SK-N-SH (cell line): ENCODE measurements around the gene KRTAP3-2. TPM values are rescaled to one million over a fixed set of nuclear protein-coding genes. Genes with fewer than 3 reads are reported as not detected.
"Not testable (repeated sequence)": the region's sequence is repeated elsewhere in the genome, so short reads cannot be mapped to it uniquely, and the experiment has no call there.

Experiments
- CTCF ChIA-PET: fragments of 300-600, 350-600 bp; formaldehyde crosslinking; extraction: SDS; loops from one replicate; lab custom pipeline; 2021; lab: Yijun Ruan, JAX
- POLR2A ChIA-PET: fragments of 350-600 bp; sonication (Branson Sonifier 250); formaldehyde crosslinking; extraction: SDS; loops from one replicate; lab custom pipeline; 2020; ENCODE audit warnings: antibody characterized with exemption, inconsistent platforms; lab: Yijun Ruan, JAX
- DNase-seq: peaks from one replicate; pipeline ENCODE4 v3.0.0; 2012
- H2AFZ ChIP-seq: fragments of 200-600 bp; sonication (generic); 2 replicates; pipeline ENCODE4 v1.8.1; 2016; ENCODE audit warnings: antibody characterized with exemption, mild to moderate bottlenecking, low read depth
- H3F3A ChIP-seq: fragments of 200-600 bp; sonication (generic); replicated peaks from 2 replicates; pipeline ENCODE3; 2016; ENCODE audit warnings: antibody characterized with exemption, mild to moderate bottlenecking; ENCODE audit not compliant: insufficient read depth
- H3K27ac ChIP-seq, 2 experiments: fragments of 200-500 bp in 1 of 2; fragments of 200-600 bp in 1 of 2; sonication (Bioruptor generic) in 1 of 2; sonication (generic), shearing (Covaris generic) in 1 of 2; 2 replicates each; pipeline versions ENCODE4 v1.5.1 to v1.6.1; 2014 to 2016; ENCODE audit warnings: low read depth in 2 of 2, inconsistent platforms in 1 of 2, low read length in 1 of 2, mild to moderate bottlenecking in 1 of 2, mixed read lengths in 1 of 2
- H3K27me3 ChIP-seq: fragments of 200-600 bp; sonication (generic), shearing (Covaris generic); 2 replicates; pipeline ENCODE4 v1.6.1; 2016; ENCODE audit warnings: mixed run types; ENCODE audit not compliant: insufficient read depth
- H3K36me3 ChIP-seq, 2 experiments: fragments of 200-500 bp in 1 of 2; fragments of 200-600 bp in 1 of 2; sonication (Bioruptor generic) in 1 of 2; sonication (generic) in 1 of 2; replicated peaks in 1 of 2; 2 replicates each; pipeline versions ENCODE3 to v1.5.1; 2014 to 2016; ENCODE audit warnings: low read length in 1 of 2, mild to moderate bottlenecking in 1 of 2; ENCODE audit not compliant: insufficient read depth in 2 of 2, control insufficient read depth in 1 of 2
- H3K4me1 ChIP-seq, 2 experiments: fragments of 200-500 bp in 1 of 2; fragments of 200-600 bp in 1 of 2; sonication (Bioruptor generic) in 1 of 2; sonication (generic), shearing (Covaris generic) in 1 of 2; 2 replicates each; pipeline versions ENCODE4 v1.5.1 to v1.6.1; 2014 to 2016; ENCODE audit warnings: low read depth in 1 of 2, low read length in 1 of 2, mixed run types in 1 of 2; ENCODE audit not compliant: insufficient read depth in 2 of 2, control insufficient read depth in 1 of 2
- H3K4me2 ChIP-seq: fragments of 200-600 bp; sonication (generic), shearing (Covaris generic); 2 replicates; pipeline ENCODE4 v1.6.1; 2017; ENCODE audit warnings: mixed run types
- H3K4me3 ChIP-seq, 2 experiments: fragments of 200-500 bp in 1 of 2; fragments of 200-600 bp in 1 of 2; sonication (Bioruptor generic) in 1 of 2; sonication (generic), shearing (Covaris generic) in 1 of 2; 2 replicates each; pipeline versions ENCODE4 v1.5.1 to v1.8.1; 2014 to 2016; ENCODE audit warnings: low read depth in 2 of 2, inconsistent platforms in 1 of 2, low read length in 1 of 2, mild to moderate bottlenecking in 1 of 2, mixed read lengths in 1 of 2, moderate library complexity in 1 of 2
- H3K79me2 ChIP-seq: fragments of 200-600 bp; sonication (generic); 2 replicates; pipeline ENCODE4 v1.8.1; 2017; ENCODE audit warnings: mild to moderate bottlenecking; ENCODE audit not compliant: insufficient read depth
- H3K9ac ChIP-seq: fragments of 200-600 bp; sonication (generic); 2 replicates; pipeline ENCODE4 v1.6.1; 2017; ENCODE audit warnings: mixed run types
- H3K9me2 ChIP-seq: fragments of 200-600 bp; sonication (generic); 2 replicates; pipeline ENCODE4 v1.6.1; 2017; ENCODE audit warnings: mixed run types
- H3K9me3 ChIP-seq: fragments of 200-600 bp; sonication (generic); 2 replicates; pipeline ENCODE4 v1.6.1; 2017; ENCODE audit warnings: mixed run types, mild to moderate bottlenecking, moderate library complexity
- H4K20me1 ChIP-seq: fragments of 200-600 bp; sonication (generic); 2 replicates; pipeline ENCODE4 v1.6.1; 2017; ENCODE audit warnings: mild to moderate bottlenecking, mixed run types; ENCODE audit not compliant: insufficient read depth
- FOXM1 ChIP-seq: IDR thresholded peaks from 2 replicates; pipeline ENCODE4 v1.4.0; 2012; ENCODE audit warnings: low read depth, mild to moderate bottlenecking
- JUND ChIP-seq: IDR thresholded peaks from 2 replicates; pipeline ENCODE4 v1.4.0; 2012
- MEF2A ChIP-seq: IDR thresholded peaks from 2 replicates; pipeline ENCODE4 v1.4.0; 2012; ENCODE audit warnings: low read depth, borderline replicate concordance
- MXI1 ChIP-seq: IDR thresholded peaks from 2 replicates; pipeline ENCODE4 v1.6.1; 2012; ENCODE audit warnings: mild to moderate bottlenecking, low read depth, low read length, improper control_type of control experiment
- RXRA ChIP-seq: IDR thresholded peaks from 2 replicates; pipeline ENCODE4 v1.4.0; 2012; ENCODE audit warnings: low read depth, mild to moderate bottlenecking, borderline replicate concordance
- TEAD4 ChIP-seq: IDR thresholded peaks from 2 replicates; pipeline ENCODE4 v1.4.0; 2012; ENCODE audit warnings: mild to moderate bottlenecking, borderline replicate concordance; ENCODE audit not compliant: insufficient read depth
- WGBS: methylation state at CpG from one replicate; pipeline ENCODE4 v1.1.6; 2017; ENCODE audit warnings: low lambda C conversion rate; 5-methylcytosine and 5-hydroxymethylcytosine counted together
- polyA plus RNA-seq, 3 experiments: library from polyadenylated mRNA; depleted of rRNA; stranded (reverse); fragments of >200 nt; gene quantifications; 2 replicates each; pipeline ENCODE4 v1.2.3, GENCODE V29; 2012
- TF ChIP-seq, protein P1 (sequence below): fragments of 200-600 bp; sonication (generic); IDR thresholded peaks from 2 replicates; pipeline ENCODE4 v1.6.1; 2017; ENCODE audit warnings: antibody characterized with exemption, mild to moderate bottlenecking, moderate library complexity
- TF ChIP-seq, protein P2 (sequence below): IDR thresholded peaks from 2 replicates; pipeline ENCODE4 v1.4.0; 2012; ENCODE audit warnings: low read depth, borderline replicate concordance
- TF ChIP-seq, protein P3 (sequence below): IDR thresholded peaks from 2 replicates; pipeline ENCODE4; 2012

KRTAP3-2 gene
- polyA plus RNA-seq, 1 of the 3 experiments (the other 2 are of a cell fraction): not detected

DNA sequence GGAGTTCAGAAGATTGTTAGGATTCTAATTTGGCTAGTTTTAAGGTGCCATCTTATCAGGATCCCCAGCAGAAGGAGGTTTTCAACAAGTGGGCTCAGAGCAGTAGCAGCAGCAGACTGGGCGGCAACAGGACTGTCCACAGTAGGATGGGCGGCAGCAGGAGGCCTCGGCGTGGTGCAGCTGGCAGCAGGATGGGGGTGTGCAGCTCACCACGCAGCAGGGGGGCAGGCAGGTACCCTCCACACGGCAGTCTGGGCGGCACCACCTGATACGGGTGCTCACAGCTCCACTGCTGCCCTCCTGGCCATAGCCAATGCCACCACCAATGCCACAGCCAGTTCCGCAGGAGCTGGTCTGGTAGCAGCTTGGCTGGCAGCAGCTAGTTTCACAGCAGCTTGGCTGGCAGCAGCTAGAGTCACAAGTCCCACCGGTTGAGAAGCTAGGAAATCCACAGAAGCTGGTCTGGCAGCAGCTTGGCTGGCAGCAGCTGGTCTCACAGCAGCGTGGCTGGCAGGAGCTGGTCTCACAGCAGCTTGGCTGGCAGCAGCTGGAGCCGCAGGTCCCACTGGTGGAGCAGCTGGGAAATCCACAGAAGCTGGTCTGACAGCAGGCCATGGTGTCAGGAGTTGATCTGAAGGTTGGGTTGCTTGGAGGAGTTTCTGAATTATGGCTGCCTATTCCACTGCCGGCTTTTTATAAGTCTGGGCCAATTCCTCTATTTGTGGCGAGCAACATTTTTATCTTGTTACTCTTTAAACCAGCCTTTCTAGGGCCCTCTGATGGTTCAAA, 41.3 kb upstream of the KRTAP3-2 start, which contains the start of gene KRTAP1-1:
Gene KRTAP1-1, minus strand, starts transcription at position 668 of the 789 bp plus-strand sequence. Its CDS starts 53 bp downstream, at position 615.
- H3K9me3 ChIP-seq, H3K9ac ChIP-seq, H3F3A ChIP-seq, POLR2A ChIA-PET, H3K4me3 ChIP-seq, H3K27me3 ChIP-seq, H4K20me1 ChIP-seq, H3K36me3 ChIP-seq, H3K4me2 ChIP-seq, H3K79me2 ChIP-seq, H2AFZ ChIP-seq, H3K4me1 ChIP-seq, H3K9me2 ChIP-seq, DNase-seq, H3K27ac ChIP-seq: not testable (repeated sequence)
- WGBS: 15% methylated on average over 11 of the region's 14 CpGs
- TF ChIP-seq, protein P1, sequence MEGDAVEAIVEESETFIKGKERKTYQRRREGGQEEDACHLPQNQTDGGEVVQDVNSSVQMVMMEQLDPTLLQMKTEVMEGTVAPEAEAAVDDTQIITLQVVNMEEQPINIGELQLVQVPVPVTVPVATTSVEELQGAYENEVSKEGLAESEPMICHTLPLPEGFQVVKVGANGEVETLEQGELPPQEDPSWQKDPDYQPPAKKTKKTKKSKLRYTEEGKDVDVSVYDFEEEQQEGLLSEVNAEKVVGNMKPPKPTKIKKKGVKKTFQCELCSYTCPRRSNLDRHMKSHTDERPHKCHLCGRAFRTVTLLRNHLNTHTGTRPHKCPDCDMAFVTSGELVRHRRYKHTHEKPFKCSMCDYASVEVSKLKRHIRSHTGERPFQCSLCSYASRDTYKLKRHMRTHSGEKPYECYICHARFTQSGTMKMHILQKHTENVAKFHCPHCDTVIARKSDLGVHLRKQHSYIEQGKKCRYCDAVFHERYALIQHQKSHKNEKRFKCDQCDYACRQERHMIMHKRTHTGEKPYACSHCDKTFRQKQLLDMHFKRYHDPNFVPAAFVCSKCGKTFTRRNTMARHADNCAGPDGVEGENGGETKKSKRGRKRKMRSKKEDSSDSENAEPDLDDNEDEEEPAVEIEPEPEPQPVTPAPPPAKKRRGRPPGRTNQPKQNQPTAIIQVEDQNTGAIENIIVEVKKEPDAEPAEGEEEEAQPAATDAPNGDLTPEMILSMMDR: peak; percentile 26; the same call in 1 of the 2 replicates
- CTCF ChIA-PET: interaction anchor here (0.6 to 1.2 kb wide), 2 partner anchors 52 to 508 kb away, joined by 3 read pairs; no protein-coding TSS in a partner anchor

DNA sequence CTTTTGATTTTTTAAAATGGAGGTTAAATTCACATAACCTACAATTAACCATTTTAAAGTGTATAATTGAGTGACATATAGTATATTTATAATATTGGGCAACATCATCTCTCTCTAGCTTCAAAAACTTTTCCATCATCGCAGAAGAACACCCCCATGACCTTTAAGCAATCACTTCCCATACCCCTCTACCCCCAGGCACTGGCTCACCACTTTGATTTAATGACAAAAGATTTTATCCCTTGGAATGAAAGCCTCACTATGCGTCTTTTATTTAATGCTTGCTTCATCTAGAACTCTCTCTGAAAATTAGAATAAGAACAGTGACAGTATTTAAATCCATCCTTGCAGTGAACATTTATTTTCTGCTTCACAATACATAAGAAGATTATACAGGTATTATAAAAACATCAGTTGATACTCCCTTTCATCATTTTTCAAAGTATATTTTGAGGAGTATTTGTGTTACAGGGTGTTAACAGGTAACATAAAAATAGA, 38.2 kb upstream of the KRTAP3-2 start:
- CTCF ChIA-PET: interaction anchor here (0.8 kb wide), 1 partner anchor 609 kb away, joined by 4 read pairs; no protein-coding TSS in a partner anchor
- Histone ChIP-seq H3K4me1 (no peaks in the 10 kb centered on the region), H2AFZ (no peak overlapping the region), H3K4me3 (no peak overlapping the region), H3K9me3 (no peaks in the 10 kb centered on the region), H3K27me3 (peaks cover 11% of the 10 kb centered on the region; the same call in 1 of the 2 replicates), H4K20me1 (no peaks in the 10 kb centered on the region), H3K79me2 (no peaks in the 10 kb centered on the region), H3K27ac (no peak overlapping the region), H3K4me2 (no peak overlapping the region), H3K9me2 (no peaks in the 10 kb centered on the region), H3K36me3 (no peaks in the 10 kb centered on the region), H3F3A (no peaks in the 10 kb centered on the region), H3K9ac (no peak overlapping the region)
- 10% methylated on average over 2 of the region's 2 CpGs for WGBS
- no peak for DNase-seq
- TF ChIP-seq RXRA (no peak), TEAD4 (no peak), FOXM1 (no peak), MXI1 (no peak), MEF2A (no peak), JUND (no peak)
- TF ChIP-seq, protein P2, sequence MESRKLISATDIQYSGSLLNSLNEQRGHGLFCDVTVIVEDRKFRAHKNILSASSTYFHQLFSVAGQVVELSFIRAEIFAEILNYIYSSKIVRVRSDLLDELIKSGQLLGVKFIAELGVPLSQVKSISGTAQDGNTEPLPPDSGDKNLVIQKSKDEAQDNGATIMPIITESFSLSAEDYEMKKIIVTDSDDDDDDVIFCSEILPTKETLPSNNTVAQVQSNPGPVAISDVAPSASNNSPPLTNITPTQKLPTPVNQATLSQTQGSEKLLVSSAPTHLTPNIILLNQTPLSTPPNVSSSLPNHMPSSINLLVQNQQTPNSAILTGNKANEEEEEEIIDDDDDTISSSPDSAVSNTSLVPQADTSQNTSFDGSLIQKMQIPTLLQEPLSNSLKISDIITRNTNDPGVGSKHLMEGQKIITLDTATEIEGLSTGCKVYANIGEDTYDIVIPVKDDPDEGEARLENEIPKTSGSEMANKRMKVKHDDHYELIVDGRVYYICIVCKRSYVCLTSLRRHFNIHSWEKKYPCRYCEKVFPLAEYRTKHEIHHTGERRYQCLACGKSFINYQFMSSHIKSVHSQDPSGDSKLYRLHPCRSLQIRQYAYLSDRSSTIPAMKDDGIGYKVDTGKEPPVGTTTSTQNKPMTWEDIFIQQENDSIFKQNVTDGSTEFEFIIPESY: no peak
- TF ChIP-seq, protein P3, sequence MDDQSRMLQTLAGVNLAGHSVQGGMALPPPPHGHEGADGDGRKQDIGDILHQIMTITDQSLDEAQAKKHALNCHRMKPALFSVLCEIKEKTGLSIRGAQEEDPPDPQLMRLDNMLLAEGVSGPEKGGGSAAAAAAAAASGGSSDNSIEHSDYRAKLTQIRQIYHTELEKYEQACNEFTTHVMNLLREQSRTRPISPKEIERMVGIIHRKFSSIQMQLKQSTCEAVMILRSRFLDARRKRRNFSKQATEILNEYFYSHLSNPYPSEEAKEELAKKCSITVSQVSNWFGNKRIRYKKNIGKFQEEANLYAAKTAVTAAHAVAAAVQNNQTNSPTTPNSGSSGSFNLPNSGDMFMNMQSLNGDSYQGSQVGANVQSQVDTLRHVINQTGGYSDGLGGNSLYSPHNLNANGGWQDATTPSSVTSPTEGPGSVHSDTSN: no peak
- POLR2A ChIA-PET: no interaction called here

DNA sequence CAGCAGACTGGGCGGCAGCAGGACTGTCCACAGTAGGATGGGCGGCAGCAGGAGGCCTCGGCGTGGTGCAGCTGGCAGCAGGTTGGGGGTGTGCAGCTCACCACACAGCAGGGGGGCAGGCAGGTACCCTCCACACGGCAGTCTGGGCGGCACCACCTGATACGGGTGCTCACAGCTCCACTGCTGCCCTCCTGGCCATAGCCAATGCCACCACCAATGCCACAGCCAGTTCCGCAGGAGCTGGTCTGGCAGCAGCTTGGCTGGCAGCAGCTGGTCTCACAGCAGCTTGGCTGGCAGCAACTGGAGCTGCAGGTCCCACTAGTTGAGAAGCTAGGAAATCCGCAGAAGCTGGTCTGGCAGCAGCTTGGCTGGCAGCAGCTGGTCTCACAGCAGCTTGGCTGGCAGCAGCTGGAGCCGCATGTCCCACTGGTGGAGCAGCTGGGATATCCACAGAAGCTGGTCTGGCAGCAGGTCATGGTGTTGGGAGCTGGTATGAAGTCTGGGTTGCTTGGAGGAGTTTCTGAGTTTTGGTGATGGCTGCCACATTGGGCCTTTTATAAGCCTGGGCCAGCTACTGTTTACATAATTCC, 34.7 kb upstream of the KRTAP3-2 start, which contains the start of gene KRTAP1-3:
Gene KRTAP1-3, minus strand, starts transcription at position 529 of the 590 bp plus-strand sequence. Its CDS starts 53 bp downstream, at position 476.
- H3K36me3 ChIP-seq, H3K9me2 ChIP-seq, H3K4me1 ChIP-seq, H3K4me2 ChIP-seq, H3K9ac ChIP-seq, POLR2A ChIA-PET, H2AFZ ChIP-seq, CTCF ChIA-PET, H3K27ac ChIP-seq, H3F3A ChIP-seq, H3K9me3 ChIP-seq, H3K4me3 ChIP-seq, H3K79me2 ChIP-seq, DNase-seq, H4K20me1 ChIP-seq: not testable (repeated sequence)
- WGBS: 31% methylated on average over 5 of the region's 10 CpGs
- peaks cover 22% of the 10 kb centered on the region for H3K27me3 ChIP-seq
